ENCODE data around the gene AK8. TPM values are rescaled to one million over a fixed set of nuclear protein-coding genes. Genes with fewer than 3 reads are reported as not detected.

AK8 gene
- total and polyA plus RNA-seq, 2 donors, result 1.8 to 2.3 TPM

- peaks cover 0 to 5% of the 10 kb centered on the region in 2 donors for H3K27me3 ChIP-seq (ENCODE audit: control insufficient read depth in 2 of 2, insufficient read depth in 1 of 2, low read length in 1 of 2)
- H3K36me3 ChIP-seq (ENCODE audit: control insufficient read depth in 2 of 2, insufficient read depth in 2 of 2, low read length in 1 of 2), result peaks cover 3 to 4% of the 10 kb centered on the region in 2 donors
- H3K27ac ChIP-seq (ENCODE audit: low read depth in 1 of 2, low read length in 1 of 2), result peak overlapping the region in 1 of 2 donors; percentile 11
- no peak overlapping the region for H3K4me3 ChIP-seq (ENCODE audit: low read length in 2 of 2)
- WGBS, result 38% methylated on average over 6 of the region's 6 CpGs
- H3K4me1 ChIP-seq (ENCODE audit: control insufficient read depth in 2 of 2, insufficient read depth in 2 of 2, low read length in 2 of 2), result peaks cover 32 to 55% of the 10 kb centered on the region in 2 donors
- peaks cover 0 to 2% of the 10 kb centered on the region in 2 donors for H3K9me3 ChIP-seq (ENCODE audit: control insufficient read depth in 2 of 2, insufficient read depth in 1 of 2, low read length in 1 of 2)
- DNase-seq (ENCODE audit: low read depth in 6 of 9, low spot score in 9 of 9), result no peak
Measured at GRCh38 chr9:132881826-132882225, 3.7 kb upstream of the AK8 start.

- WGBS, result 94% methylated on average over 7 of the region's 7 CpGs
- H3K4me3 ChIP-seq (ENCODE audit: low read length in 2 of 2), result no peak overlapping the region
- H3K27me3 ChIP-seq (ENCODE audit: control insufficient read depth in 2 of 2, insufficient read depth in 1 of 2, low read length in 1 of 2), result peaks cover 0 to 5% of the 10 kb centered on the region in 2 donors
- peaks cover 0 to 2% of the 10 kb centered on the region in 2 donors for H3K9me3 ChIP-seq (ENCODE audit: control insufficient read depth in 2 of 2, insufficient read depth in 1 of 2, low read length in 1 of 2)
- H3K27ac ChIP-seq (ENCODE audit: low read depth in 1 of 2, low read length in 1 of 2), result peak overlapping the region; percentile 46 to 88
- H3K36me3 ChIP-seq (ENCODE audit: control insufficient read depth in 2 of 2, insufficient read depth in 2 of 2, low read length in 1 of 2), result peaks cover 3 to 4% of the 10 kb centered on the region in 2 donors
- DNase-seq (ENCODE audit: low read depth in 6 of 9, low spot score in 9 of 9), result no peak
- H3K4me1 ChIP-seq (ENCODE audit: control insufficient read depth in 2 of 2, insufficient read depth in 2 of 2, low read length in 2 of 2), result peaks cover 23 to 41% of the 10 kb centered on the region in 2 donors
Measured at GRCh38 chr9:132880324-132880661, 2.2 kb upstream of the AK8 start.

- peak overlapping the region in 1 of 2 donors; percentile 98 for H3K4me3 ChIP-seq (ENCODE audit: low read length in 2 of 2)
- H3K4me1 ChIP-seq (ENCODE audit: control insufficient read depth in 2 of 2, insufficient read depth in 2 of 2, low read length in 2 of 2), result peaks cover 23 to 38% of the 10 kb centered on the region in 2 donors
- DNase-seq (ENCODE audit: low read depth in 6 of 9, low spot score in 9 of 9), result peak in 2 of 9 donors; percentile 51 to 76
- H3K27me3 ChIP-seq (ENCODE audit: control insufficient read depth in 2 of 2, insufficient read depth in 1 of 2, low read length in 1 of 2), result peaks cover 0 to 5% of the 10 kb centered on the region in 2 donors
- H3K27ac ChIP-seq (ENCODE audit: low read depth in 1 of 2, low read length in 1 of 2), result peak overlapping the region; percentile 49 to 88
- peaks cover 0 to 2% of the 10 kb centered on the region in 2 donors for H3K9me3 ChIP-seq (ENCODE audit: control insufficient read depth in 2 of 2, insufficient read depth in 1 of 2, low read length in 1 of 2)
- WGBS, result 75% methylated on average over 6 of the region's 6 CpGs
- H3K36me3 ChIP-seq (ENCODE audit: control insufficient read depth in 2 of 2, insufficient read depth in 2 of 2, low read length in 1 of 2), result peaks cover 3 to 4% of the 10 kb centered on the region in 2 donors
Measured at GRCh38 chr9:132879457-132880323, 1.6 kb upstream of the AK8 start.

- DNase-seq (ENCODE audit: low read depth in 6 of 9, low spot score in 9 of 9), result peak in 1 of 9 donors; percentile 29
- Histone ChIP-seq H3K9me3 (ENCODE audit: control insufficient read depth in 2 of 2, insufficient read depth in 1 of 2, low read length in 1 of 2) (peaks cover 0 to 2% of the 10 kb centered on the region in 2 donors), H3K4me3 (ENCODE audit: low read length in 2 of 2) (peak within 1 kb of the TSS; percentile 98), H3K36me3 (ENCODE audit: control insufficient read depth in 2 of 2, insufficient read depth in 2 of 2, low read length in 1 of 2) (peaks cover 0 to under 1% of the 10 kb centered on the region in 2 donors), H3K4me1 (ENCODE audit: control insufficient read depth in 2 of 2, insufficient read depth in 2 of 2, low read length in 2 of 2) (peaks cover 23 to 39% of the 10 kb centered on the region in 2 donors), H3K27me3 (ENCODE audit: control insufficient read depth in 2 of 2, insufficient read depth in 1 of 2, low read length in 1 of 2) (peaks cover 0 to 5% of the 10 kb centered on the region in 2 donors), H3K27ac (ENCODE audit: low read depth in 1 of 2, low read length in 1 of 2) (peak within 1 kb of the TSS; percentile 87 to 88)
- 29% methylated on average over 42 of the region's 42 CpGs for WGBS
Measured at GRCh38 chr9:132878695-132879456, 792 bp upstream of the AK8 start, which contains the start of gene SPACA9. Gene SPACA9, plus strand, starts transcription at chr9:132878898. Its CDS starts 5,050 bp downstream, at chr9:132883948.

GRCh38 chr9:132877458-132877823, 643 bp downstream of the AK8 start:
- DNase-seq (ENCODE audit: low read depth in 6 of 9, low spot score in 9 of 9), result no peak
- peaks cover 0 to 2% of the 10 kb centered on the region in 2 donors for H3K9me3 ChIP-seq (ENCODE audit: control insufficient read depth in 2 of 2, insufficient read depth in 1 of 2, low read length in 1 of 2)
- peaks cover 0 to 5% of the 10 kb centered on the region in 2 donors for H3K27me3 ChIP-seq (ENCODE audit: control insufficient read depth in 2 of 2, insufficient read depth in 1 of 2, low read length in 1 of 2)
- no peaks in the 10 kb centered on the region for H3K36me3 ChIP-seq (ENCODE audit: control insufficient read depth in 2 of 2, insufficient read depth in 2 of 2, low read length in 1 of 2)
- H3K4me3 ChIP-seq (ENCODE audit: low read length in 2 of 2), result peak overlapping the region; percentile 98
- peaks cover 23 to 40% of the 10 kb centered on the region in 2 donors for H3K4me1 ChIP-seq (ENCODE audit: control insufficient read depth in 2 of 2, insufficient read depth in 2 of 2, low read length in 2 of 2)
- H3K27ac ChIP-seq (ENCODE audit: low read depth in 1 of 2, low read length in 1 of 2), result no peak overlapping the region
- 78% methylated on average over 14 of the region's 14 CpGs for WGBS

GRCh38 chr9:132876849-132877248, 1.2 kb downstream of the AK8 start:
- no peak for DNase-seq (ENCODE audit: low read depth in 6 of 9, low spot score in 9 of 9)
- no peak overlapping the region for H3K4me3 ChIP-seq (ENCODE audit: low read length in 2 of 2)
- H3K27ac ChIP-seq (ENCODE audit: low read depth in 1 of 2, low read length in 1 of 2), result no peak overlapping the region
- peaks cover 21 to 34% of the 10 kb centered on the region in 2 donors for H3K4me1 ChIP-seq (ENCODE audit: control insufficient read depth in 2 of 2, insufficient read depth in 2 of 2, low read length in 2 of 2)
- peaks cover 0 to 5% of the 10 kb centered on the region in 2 donors for H3K27me3 ChIP-seq (ENCODE audit: control insufficient read depth in 2 of 2, insufficient read depth in 1 of 2, low read length in 1 of 2)
- no peaks in the 10 kb centered on the region for H3K36me3 ChIP-seq (ENCODE audit: control insufficient read depth in 2 of 2, insufficient read depth in 2 of 2, low read length in 1 of 2)
- peaks cover 0 to 2% of the 10 kb centered on the region in 2 donors for H3K9me3 ChIP-seq (ENCODE audit: control insufficient read depth in 2 of 2, insufficient read depth in 1 of 2, low read length in 1 of 2)
- 96% methylated on average over 3 of the region's 3 CpGs for WGBS

- H3K27ac ChIP-seq (ENCODE audit: low read depth in 1 of 2, low read length in 1 of 2), result no peak overlapping the region
- no peak overlapping the region for H3K4me3 ChIP-seq (ENCODE audit: low read length in 2 of 2)
- no peaks in the 10 kb centered on the region for H3K36me3 ChIP-seq (ENCODE audit: control insufficient read depth in 2 of 2, insufficient read depth in 2 of 2, low read length in 1 of 2)
- peaks cover 21 to 28% of the 10 kb centered on the region in 2 donors for H3K4me1 ChIP-seq (ENCODE audit: control insufficient read depth in 2 of 2, insufficient read depth in 2 of 2, low read length in 2 of 2)
- DNase-seq (ENCODE audit: low read depth in 6 of 9, low spot score in 9 of 9), result no peak
- H3K27me3 ChIP-seq (ENCODE audit: control insufficient read depth in 2 of 2, insufficient read depth in 1 of 2, low read length in 1 of 2), result peaks cover 0 to 5% of the 10 kb centered on the region in 2 donors
- H3K9me3 ChIP-seq (ENCODE audit: control insufficient read depth in 2 of 2, insufficient read depth in 1 of 2, low read length in 1 of 2), result peaks cover 0 to 2% of the 10 kb centered on the region in 2 donors
- WGBS, result 95% methylated on average over 5 of the region's 5 CpGs
Measured at GRCh38 chr9:132875159-132875558, 2.9 kb downstream of the AK8 start.

GRCh38 chr9:132873403-132873802, 4.7 kb downstream of the AK8 start:
- Histone ChIP-seq H3K27me3 (ENCODE audit: control insufficient read depth in 2 of 2, insufficient read depth in 1 of 2, low read length in 1 of 2) (peaks cover 0 to 5% of the 10 kb centered on the region in 2 donors), H3K4me3 (ENCODE audit: low read length in 2 of 2) (no peak overlapping the region), H3K36me3 (ENCODE audit: control insufficient read depth in 2 of 2, insufficient read depth in 2 of 2, low read length in 1 of 2) (peaks cover 0 to 3% of the 10 kb centered on the region in 2 donors), H3K4me1 (ENCODE audit: control insufficient read depth in 2 of 2, insufficient read depth in 2 of 2, low read length in 2 of 2) (peaks cover 7 to 12% of the 10 kb centered on the region in 2 donors), H3K9me3 (ENCODE audit: control insufficient read depth in 2 of 2, insufficient read depth in 1 of 2, low read length in 1 of 2) (peaks cover 0 to 2% of the 10 kb centered on the region in 2 donors), H3K27ac (ENCODE audit: low read depth in 1 of 2, low read length in 1 of 2) (no peak overlapping the region)
- 89% methylated on average over 7 of the region's 7 CpGs for WGBS
- DNase-seq (ENCODE audit: low read depth in 6 of 9, low spot score in 9 of 9), result no peak
